ENCODE measurements around the gene BAHCC1.

Gene BAHCC1

DNA sequence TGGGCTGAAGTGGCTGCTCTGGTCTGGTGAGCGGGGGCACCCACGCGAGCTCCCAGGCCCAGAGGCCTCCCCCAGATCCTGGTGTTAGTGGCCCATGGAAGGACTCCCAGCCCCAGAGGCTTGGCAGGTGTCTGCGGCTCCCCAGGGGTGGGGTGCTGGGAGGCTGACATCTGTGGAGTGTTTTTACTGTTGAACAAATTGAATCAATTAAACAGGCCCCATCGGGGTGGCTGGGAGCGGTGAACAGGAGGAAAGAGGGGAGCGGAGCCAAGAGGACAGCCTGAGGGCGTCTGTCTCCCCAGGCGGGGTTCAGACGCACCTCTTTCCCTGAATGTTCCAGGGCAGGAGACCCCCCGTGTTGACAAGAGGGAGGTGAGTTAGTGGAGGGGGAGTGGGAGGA, 87.4 kb downstream of the BAHCC1 start:
- DNase-seq, result no peak

DNA sequence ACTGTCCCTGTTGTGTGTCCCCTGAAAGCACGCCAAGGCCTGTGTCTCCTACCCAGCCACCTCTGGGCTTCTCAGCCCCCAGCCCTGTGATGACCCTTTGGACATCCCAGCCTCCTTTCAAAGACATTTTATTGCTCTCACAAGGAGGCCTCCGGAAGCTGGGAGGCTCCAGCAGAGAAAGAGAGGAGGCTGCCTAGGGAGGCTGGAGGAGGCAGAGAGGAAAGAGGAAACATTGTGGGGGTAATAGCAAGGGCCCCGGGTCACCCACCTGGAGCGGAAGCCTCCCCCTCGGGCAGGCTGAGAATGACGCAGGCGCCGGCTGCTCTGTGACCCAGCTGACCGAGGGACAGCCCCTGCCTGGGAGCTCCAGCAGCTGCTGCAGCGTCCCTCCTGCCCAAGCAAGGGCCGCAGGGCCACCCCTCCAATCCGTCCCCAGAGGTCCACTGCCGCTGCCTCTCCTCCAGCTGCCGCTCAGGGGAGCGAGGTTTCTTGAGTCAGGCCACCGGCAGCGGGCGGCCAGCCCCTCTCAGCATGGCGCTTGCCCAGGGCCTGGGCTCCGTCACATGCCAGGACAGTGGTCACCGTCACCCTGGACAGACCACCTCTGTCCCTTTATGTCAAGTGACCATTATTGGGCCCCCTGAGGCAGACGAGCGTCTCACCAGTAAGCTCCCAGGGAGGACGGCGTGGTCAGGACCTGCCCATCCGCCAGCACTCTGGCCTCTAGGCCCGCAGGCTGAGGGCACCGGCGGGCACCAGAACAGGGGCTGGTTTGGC, 88.0 kb downstream of the BAHCC1 start:
- no peak for DNase-seq

DNA sequence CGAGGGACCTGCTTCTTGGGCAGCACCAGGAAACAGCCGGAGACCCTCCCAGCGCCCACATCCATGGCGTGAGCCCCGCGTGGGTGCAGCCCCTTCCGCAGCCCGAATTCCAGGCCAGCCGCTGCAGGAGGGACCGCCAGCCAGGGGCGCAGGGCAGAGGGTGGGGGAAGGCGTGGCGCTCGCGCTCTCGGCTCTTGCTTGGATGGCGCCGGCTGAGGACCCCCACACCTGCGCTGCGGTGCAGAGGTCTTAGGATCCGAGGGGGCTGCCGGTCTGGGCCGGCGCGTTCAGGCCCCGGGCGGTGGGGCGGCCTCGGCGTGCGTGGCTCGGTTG, 88.6 kb downstream of the BAHCC1 start:
- no peak for DNase-seq

DNA sequence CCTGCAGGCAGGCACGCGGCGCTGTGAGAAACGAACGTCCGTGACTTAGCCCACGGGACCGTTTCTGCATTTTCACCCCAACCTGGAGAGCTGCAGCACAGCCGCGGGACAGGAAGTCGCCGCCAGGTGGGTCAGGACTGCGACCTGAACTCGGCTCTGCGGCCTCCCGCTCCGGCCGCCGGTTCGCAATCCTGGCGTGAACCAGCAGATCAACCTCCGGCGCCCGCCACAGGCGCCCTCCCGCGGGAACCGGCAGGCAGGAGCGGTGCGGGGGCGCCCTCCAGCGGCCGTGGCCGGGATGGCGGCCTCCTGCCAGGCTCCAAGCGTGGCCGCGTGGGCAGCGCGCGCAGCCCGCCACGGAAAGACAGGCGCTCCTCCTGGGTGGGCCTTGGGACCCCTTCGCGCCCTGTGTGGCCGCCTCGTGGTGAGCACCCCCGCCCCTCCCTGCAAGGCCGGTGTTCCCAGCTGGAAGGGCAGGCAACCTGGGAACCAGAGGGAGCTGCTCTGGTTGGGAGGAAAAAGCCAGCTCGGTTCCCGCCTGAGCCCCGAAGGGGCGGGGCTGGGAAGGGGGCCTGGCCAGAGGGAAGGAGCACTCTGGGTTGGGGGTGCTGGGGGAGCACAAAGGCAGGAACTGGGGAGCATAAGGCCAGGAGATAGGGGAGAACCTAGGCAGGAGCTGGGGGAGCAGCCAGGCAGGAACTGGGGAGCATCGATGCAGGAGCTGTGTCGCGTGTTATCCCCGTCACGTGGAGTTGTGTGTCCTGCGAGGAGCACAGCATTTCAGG, 89.1 kb downstream of the BAHCC1 start:
- peak; percentile 93 for DNase-seq

DNA sequence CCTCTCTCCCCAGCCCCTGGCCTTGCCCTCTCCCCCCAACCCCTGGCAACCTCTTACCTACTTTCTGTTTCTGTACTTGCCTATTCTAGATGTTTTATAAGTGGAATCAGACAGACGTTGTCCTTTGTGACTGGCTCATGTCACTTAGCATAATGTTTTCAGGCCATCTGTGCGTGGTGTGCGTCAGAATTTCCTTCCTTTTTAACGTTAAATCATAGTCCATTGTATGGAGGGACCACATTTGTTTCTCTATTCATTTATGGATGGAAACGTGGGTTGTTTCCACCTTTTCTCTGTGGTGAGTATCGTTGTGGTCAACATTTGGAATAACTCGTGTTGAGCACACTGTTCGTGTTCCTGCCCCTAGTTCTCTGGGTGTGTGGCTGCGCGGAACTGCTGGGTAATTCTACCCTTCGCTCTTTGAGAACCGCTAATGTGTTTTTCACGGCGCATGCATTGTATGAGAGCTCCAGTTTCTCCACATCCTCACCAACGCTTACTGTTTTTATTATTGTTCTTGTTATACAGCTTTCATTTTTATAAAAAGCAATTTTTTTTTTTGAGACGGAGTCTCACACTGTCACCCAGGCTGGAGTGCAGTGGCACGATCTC, 91.0 kb downstream of the BAHCC1 start:
- DNase-seq, result no peak

DNA sequence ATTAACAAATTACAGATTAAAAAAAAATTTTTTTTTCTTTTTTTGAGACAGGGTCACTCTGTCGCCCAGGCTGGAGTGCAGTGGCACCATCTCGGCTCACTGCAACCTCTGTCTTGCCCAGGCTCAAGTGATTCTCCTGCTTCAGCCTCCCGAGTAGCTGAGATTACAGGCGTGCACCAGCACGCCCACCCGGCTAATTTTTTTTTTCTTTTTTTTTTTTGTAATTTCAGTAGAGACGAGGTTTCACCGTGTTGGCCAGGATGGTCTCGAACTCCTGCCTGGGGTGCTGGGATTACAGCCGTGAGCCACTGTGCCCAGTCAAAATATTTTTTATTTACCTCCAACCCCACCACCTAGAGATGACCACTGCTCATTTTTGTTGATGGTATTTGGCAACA, 91.8 kb downstream of the BAHCC1 start:
- DNase-seq, result no peak

DNA sequence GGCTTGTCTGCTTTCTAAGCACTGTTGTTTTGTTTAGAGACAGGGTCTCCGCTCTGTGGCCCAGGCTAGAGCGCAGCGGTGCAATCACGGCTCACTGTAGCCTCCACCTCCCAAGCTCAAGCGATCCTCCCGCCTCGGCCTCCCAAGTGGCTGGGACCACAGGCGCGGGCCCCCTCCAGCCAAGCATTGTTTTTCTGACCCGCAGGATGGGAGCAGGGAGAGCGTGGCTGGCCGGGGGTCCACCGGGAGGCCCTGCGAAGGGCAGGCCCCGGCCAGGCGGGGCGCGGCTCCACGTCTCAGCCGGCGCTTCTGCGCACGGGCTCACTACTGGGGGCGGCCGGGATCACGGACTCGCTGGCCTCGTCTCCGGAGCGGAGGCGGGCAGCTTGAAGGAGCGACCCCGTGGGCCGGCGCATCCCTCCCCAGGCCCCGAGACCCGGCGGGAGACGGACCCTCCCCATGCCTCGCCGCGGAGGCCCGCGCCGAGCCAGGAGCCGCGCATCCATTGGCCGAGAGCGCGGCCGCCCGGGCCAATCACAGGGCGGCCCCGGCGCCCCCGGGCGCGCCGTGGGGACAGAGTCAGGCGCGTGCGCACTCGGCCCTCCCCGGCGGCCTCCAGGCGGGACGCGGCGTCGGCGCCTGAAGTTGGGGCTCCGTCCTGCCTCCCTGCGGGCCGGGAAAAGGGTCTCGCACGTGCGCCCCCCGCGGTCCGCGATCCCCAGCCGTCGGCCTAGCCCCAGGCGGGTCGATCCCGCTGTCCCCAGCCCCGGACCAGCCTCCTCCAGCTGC, 92.4 kb downstream of the BAHCC1 start:
- peak; percentile 87 for DNase-seq

DNA sequence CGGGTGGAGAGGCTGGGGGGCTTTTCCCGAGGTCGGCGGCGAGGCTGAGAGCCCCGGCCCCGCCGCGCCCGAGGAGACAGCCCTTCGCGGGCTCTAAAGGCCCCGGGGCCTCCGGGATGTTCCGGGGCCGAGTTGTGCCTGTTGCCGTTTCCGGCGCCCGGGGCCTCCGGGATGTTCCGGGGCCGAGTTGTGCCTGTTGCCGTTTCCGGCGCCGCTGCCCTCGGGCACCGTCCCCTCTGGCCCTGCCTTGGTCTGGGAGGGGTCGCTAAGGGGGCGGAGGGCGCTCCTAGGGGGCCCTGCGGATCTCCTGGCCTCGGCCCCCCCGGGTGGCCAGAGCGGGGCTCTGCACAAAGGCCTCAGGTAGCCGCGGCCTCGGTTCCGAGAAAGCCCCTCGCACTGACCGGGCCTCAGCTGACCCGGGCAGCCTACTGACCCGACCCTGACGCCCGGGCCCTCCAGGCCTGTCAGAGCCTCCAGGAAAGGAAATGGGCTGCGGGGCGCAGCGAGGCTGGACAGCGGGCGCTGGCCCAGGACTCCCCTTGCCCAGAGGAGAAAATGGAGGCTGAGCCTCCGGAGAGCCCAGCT, 93.1 kb downstream of the BAHCC1 start:
- DNase-seq, result no peak

DNA sequence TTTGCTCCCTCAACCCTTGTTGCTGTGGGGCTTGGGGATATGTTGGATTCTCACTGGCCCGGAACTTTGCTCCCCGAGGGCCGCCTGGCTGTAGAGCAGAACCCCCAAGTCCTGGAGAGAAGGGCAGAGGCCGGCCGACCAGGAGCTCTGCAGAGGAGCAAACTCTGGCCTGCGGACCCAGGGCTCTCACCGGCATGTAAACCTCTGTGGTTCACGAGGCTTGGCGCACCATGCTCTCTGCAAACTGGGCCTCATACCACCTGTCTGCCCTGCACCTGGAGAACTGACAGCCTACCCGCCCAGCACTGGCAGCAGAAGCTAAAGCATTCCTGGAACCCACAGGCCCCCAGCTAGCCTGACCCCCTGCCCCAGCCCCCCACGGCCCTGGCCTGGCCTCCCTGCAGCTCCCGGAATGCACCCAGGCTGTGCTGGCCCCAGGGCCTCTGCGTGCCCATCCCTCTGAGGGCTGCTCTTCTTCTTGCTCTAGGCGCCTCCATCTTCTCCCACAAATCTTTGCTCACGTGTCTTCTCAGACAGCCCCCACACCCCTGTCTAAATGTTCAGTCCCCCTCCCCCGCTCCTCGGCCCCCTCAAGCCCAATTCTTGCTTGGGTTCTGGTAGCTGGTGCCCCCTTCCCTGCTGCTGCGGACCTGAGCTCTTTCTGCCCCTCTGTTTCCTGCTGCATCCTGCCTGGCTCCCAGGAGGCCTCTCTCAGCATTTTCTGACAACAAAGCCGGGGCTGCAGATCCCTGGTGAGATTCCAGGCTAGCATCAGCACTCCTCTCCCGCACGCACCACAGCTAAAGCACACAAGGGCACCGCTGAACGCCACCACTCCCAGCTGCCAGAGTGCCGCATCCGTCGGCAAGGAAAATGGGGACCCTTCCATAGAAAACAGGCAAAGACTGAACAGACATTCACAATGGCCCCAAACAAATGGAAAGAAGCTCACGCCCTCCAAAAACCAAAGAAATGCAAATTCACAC, 94.0 kb downstream of the BAHCC1 start:
- DNase-seq, result no peak

DNA sequence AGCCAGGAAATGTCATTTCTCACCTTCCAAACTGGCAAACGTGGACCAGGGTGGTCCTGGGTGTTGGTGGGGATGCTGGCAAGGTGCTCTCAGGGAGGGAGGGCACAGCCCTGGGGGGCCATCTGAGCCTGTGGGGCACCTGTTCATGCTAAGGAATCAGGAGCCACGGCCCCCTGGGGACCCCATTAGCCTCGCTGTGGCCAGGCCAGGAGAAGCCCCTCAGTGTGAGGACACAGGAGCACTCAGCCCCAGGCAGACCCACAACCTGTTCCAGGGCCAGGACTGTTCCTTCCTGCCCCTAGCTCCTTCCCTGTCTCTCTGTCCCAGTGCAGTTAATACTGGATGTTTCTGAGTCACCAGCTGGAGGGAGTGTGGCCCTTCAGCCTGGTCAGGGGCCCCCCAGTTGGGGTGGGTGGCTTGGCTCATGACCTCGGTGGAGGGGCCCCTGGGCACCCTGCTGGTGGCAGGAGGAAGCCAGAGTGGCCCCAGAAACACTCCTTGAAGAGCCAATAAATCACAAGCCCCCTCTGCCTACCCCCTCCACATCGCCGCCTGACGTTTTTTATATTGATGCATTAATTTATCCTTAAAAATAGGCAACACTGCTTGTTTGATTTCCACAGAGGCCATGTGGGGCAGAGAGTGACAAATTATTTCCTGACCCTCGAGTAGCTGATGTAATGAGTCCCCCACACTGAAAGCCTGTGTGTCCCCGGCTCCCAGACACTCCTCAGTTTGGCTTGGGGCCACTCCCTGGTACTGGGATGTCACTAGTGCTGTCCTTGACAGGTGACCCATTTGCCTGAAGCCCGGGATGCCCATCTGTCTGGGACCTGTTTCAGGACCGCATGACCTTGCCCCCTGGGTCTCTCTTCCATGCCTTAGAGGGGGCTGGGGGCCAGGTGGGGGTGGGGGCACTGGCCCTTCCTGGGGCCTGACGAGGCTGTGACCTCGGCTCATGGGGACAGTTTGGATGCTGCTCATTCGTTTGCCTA, 95.0 kb downstream of the BAHCC1 start:
- no peak for DNase-seq

DNA sequence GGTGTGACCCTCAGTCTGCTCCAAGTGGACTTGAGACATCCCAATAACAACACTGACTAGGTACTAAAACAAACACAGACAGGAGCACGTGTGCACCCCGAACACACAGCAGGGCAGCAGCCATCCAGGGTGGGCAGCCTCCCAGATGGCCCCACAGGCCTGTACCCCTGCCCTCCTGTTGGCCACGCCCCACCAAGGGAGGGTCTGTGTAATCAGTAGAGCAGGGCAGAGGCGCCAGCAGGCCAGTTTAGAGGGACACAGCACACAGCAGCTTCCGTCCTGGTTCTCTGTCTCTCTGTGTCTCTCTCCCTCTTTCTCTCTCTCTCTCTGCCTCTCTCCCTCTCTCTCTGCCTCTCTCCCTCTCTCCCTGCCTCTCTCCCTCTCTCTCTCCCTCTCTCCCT, 95.9 kb downstream of the BAHCC1 start:
- DNase-seq, result no peak

DNA sequence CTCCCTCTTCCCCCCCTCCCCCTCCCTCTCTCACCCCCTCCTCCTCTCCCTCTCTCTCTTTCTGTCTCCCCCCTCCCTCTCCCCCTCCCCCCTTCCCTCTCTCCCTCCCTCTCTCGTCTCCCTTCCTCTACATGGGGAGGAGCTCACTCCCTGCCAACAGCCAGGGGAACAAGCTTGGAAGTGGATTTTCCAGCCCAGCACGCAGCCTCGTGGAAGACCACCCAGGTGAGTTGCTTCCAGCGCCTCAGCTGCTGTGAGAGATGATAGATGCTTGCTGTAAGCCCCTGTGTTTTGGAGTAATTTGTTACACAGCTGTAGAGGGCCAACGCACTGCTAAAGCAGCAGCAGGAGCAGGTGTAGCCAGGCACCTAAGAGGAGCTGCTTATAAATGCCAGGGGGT, 96.5 kb downstream of the BAHCC1 start:
- DNase-seq, result no peak

DNA sequence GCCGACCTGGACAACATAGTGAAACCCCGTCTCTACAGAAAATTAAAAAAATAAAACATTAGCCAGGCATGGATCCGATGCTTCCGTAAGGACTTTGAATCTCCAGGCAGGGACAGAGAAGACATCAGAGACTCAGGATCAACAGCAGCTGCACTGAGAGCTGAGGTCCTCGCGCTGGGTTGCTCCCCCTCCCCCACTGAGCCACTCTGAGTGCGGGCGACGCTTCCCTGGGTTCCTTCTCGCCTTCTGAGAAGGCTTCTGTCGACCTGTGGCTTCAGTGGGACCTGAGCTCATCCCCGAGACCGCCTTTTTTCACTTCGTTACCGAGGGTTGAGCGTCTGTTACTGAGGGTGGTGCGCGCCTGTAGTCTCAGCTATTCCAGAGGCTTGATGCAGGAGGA, 96.9 kb downstream of the BAHCC1 start:
- no peak for DNase-seq

DNA sequence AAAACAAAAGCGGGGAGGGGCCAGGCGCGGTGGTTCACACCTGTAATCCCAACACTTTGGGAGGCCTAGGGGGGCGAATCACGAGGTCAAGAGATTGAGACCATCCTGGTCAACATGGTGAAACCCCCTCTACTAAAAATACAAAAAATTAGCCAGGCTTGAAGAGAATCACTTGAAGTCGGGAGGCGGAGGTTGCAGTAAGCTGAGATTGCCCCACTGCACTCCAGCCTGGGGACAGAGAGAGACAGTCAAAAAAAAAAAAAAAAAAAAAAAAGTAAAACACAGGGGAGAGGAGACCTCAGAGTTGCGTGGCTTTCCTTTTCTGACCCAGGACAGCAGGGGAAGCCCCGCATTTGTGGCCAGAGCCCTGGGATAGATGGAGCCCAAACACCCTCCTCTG, 97.4 kb downstream of the BAHCC1 start:
- DNase-seq, result no peak

DNA sequence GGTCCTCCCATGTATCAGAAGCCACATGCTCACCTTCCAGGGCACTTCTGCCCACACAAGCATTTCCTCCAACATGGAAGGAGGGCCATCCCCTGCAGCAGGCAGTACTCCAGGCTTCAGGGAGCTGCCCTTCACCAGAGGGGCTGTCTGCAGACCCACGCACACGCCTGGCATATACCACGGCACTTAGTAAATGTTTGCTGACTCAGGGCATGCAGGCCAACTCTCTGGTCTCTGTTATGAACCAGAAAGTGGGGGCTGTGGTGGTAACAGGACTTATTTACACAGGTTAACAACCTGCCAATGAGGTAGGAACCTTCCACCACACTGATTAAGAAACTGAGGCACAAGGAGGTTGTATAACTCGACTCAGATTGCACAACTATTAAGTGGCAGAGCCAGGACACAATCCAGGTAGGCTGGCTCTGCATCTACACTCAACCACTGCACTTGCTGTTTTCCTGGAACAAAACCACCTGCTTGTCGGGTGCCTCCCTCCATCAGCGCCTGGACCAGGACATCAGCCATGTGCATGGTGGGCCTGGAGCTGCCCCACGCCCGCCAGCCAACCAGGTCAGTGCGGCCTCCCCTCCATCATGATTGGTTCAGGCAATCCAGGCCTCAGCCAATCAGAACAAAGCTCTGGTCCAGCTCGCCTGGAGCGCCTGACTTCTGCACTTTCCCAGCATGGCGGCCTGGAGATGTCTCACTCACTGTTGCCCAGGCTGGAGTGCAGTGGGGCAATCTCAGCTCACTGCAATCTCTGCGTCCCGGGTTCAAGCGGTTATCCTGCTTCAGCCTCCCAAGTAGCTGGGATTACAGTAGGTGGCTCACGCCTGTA, 98.2 kb downstream of the BAHCC1 start:
- no peak for DNase-seq

DNA sequence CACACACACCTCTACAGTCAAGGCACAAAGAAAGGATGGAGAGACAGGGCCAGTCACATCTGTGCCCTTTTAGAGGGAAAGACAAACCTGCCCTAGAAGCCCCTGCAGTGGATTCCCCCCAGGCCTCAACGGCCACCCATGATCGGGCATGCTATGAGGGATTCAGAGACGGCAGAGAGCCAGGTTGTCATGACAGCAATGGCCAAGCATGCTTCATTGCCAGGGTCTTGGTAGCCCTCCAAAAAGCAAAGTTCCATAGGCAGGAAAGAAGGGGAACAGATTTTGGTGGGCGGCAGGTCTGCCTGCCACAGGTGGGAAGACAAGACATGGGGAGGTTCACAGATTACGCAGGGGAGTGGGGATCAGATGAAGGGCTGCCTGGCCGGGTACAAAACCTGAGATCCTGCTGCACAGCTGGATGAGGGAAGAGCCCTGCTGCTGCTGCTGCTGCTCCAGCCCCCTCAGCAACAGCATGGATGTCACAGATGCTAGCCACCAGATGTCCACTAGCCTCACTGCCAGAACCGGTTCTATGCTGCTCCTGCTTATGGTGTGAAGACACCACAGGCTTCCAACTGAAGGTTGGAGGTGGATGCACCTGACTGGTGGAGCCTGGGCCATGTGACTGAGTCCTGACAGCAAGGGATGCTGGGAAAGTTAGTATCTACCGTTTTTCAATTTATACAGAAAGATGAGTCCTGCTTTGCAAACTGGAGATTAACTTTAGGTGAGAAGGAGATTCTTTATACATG, 99.5 kb downstream of the BAHCC1 start:
- no peak for DNase-seq

DNA sequence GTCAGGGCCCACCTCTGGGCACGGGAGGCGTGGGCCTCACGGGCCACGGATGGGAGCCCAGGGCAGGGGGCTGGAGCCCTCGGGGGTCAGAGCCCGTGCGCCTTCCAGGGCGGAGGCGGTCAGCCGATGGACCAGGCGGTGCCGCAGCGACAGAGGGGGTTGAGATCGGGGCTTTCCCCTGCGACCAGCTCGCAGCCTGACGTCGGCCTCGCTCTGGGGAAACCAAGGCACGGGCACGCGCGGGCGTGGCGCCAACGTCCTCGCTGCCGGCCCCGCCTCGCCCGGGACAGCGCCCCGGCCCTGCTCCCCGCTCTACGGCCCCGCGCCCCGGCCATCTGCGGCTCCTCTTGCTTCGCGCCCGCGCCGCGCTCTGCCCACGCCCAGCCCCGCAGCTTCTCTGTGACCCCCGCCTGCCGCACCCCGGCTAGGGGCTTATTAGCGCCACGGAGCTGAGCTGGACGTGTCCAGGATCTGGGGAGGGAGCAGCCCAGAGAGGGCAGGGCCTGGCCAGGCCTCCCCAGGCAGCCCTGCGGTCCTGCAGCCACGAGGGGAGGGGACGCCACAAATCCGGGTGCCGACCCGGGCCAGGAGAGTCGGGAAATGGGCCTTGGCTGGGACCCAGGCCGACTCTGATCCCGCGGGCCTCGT, 103.8 kb downstream of the BAHCC1 start:
- DNase-seq, result no peak

DNA sequence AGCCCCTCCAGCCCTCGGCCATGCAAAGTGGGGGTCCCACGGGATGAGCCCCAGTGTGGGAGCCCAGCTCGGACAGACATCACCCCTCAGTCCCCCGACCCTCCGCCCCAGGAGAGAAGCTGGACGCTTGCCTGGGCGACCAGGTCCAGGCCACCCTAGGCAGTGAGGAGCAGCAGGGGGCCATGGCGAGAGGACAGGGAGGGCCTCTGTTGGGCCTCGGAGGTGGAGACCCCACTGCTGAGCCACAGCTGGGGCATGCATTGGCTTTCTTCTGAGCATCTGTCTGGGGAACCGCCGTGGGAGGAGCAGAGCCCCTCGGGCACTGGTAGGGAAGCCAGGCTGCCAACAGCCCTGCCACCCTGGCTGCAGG, 104.3 kb downstream of the BAHCC1 start:
- no peak for DNase-seq

All from islet precursor cell (in vitro differentiated cells).